Adipose tissue (tissue), 3 donors: ENCODE data around the gene SLC1A4. TPM values are rescaled to one million over a fixed set of nuclear protein-coding genes. Genes with fewer than 3 reads are reported as not detected.
"Not testable (repeated sequence)": the region's sequence is repeated elsewhere in the genome, so short reads cannot be mapped to it uniquely, and the experiment has no call there.

Experiments used
- H3K27ac ChIP-seq: one replicate; pipeline ENCODE4 v1.5.1; 2013; ENCODE audit warnings: low read depth, low read length
- WGBS, 3 donors: extraction: QIAGEN DNeasy Blood & Tissue Kit; methylation state at CpG; one replicate each; pipeline ENCODE4 v1.1.7; 2013; 5-methylcytosine and 5-hydroxymethylcytosine counted together
- polyA plus RNA-seq, 3 donors: library from polyadenylated mRNA; stranded (reverse); fragments of 200-250 nt; gene quantifications; one replicate each; pipeline ENCODE4 v1.2.3, GENCODE V29; 2013
- donor health status: healthy with polysubstance abuse.
- donor health status: Bipolar disorder and iron deficiency.
- donor health status: healthy.

The SLC1A4 gene
- polyA plus RNA-seq, 3 donors = 3.1 to 30.9 (median 3.3) TPM

DNA sequence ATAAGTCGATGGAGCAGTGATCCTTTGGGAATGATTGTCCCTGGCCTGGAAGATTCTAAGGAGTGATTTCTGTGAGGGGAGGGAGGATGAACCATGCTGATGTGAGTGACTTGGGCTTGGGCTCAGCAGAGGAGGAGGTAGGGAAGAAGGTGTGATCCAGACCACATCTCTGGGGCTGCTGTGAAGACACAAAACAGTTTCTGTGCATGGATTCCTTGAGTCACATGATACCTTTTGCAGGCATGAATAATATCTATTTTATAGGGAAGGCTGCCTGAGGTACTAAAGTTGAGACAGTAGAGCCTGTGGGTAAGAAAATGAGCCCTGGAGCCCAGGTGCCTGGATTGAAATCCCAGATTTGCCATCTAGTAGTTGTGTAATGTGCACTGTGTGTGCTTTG is 29.8 kb downstream of the SLC1A4 start:
- no peak overlapping the region for H3K27ac ChIP-seq
- 67 to 83% (median 83%) methylated on average over 1 of the region's 1 CpG for WGBS, 3 donors

DNA sequence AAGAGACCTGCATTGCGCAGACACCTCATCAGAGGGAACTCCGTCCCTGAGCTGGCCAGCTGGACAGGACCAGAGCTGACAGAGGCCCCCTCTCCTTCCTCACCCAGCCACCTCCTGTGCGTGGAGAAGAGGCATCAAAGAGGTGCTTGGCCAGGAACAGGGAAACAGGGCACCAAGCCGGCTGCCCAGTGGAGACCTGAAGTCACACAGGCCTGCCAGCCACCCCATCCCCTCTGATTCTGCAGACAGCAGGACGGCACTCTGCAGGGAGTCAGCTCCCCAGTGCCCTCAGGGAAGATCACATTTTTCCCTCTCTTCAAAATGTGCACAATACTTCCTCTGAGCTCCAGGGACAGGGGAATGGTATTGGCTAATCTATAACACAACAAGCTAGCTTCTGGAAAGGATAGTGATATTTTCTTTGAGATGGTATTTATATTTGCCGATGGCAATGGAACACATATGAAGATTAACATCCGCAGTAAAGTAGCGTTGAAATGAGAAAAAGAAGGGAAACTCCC is 30.5 kb downstream of the SLC1A4 start:
- 94 to 97% (median 95%) methylated on average over 8 of the region's 8 CpGs for WGBS, 3 donors
- no peak overlapping the region for H3K27ac ChIP-seq

DNA sequence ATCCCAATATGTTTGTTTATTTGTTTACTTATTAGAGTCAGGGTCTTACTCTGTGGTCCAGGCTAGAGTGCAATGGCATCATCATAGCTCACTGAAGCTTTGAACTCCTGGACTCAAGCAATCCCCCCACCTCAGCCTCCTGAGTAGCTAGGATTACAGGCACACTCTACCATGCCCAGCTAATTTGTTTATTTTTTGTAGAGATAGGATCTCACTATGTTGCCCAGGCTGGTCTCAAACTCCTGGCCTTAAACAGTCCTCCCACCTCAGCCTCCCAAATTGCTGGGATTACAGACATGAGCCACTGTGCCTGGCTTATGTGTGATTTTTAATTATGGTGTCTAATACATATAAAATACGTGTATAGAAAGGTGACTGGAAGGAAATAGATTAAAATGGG is 31.1 kb downstream of the SLC1A4 start:
- 92 to 97% (median 95%) methylated on average over 1 of the region's 1 CpG for WGBS, 3 donors
- H3K27ac ChIP-seq = not testable (repeated sequence)

DNA sequence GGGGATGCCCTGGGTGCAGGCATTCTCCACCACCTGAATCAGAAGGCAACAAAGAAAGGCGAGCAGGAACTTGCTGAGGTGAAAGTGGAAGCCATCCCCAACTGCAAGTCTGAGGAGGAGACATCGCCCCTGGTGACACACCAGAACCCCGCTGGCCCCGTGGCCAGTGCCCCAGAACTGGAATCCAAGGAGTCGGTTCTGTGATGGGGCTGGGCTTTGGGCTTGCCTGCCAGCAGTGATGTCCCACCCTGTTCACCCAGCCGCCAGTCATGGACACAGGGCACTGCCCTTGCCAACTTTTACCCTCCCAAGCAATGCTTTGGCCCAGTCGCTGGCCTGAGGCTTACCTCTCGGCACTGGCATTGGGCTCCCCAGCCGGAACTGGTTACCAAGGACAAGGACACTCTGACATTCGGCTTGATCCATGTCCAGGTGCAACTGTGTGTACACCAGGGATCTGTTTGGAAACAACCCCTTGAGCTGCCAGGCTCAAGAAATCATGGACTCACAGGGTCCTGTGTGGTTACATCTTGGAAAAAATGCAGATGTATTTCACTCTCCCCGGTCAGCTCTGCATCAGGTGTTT is 31.8 kb downstream of the SLC1A4 start:
- no peak overlapping the region for H3K27ac ChIP-seq
- whole genome bisulfite sequencing, 3 donors = 77 to 95% (median 94%) methylated on average over 11 of the region's 11 CpGs

DNA sequence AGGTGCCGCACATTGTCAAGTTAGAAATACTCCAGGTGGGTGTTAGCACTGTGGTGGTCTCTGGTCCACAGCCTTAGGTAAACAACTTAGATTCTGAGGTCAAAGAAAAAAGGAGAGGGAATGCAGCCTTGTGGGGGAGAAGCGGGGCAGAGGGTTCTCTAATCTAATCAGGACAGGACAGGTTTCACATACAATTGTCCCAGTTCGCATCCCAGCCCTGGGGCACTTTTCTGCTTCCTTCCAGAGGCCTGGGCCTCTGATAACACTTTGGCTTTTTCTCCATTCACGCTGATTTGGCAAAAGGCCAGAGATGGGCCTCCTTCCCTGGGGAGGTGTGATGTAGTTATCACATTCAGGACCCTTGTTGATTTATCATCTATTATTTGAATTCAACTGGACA is 32.5 kb downstream of the SLC1A4 start:
- no peak overlapping the region for H3K27ac ChIP-seq
- whole genome bisulfite sequencing, 3 donors = 69 to 77% (median 71%) methylated on average over 4 of the region's 4 CpGs

DNA sequence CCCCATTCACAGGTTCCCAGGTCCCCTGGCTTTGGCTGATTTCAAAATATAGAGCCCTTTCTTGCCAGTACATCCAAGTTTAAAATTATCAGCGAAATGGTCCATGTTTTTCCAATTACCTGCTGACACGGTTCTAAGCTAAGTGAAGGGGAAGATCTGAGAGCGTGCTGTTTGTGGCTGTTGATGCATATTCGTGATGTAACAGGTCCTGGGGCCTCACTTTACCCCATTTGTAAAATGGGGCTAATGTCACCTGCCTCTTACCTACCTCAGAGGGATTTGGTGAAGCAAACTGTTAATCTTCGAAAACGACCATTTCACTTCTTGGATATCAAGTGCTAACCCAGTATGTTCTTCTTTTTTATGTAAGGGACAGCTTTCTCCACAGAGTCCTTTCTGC is 33.0 kb downstream of the SLC1A4 start:
- H3K27ac ChIP-seq = no peak overlapping the region
- 94 to 95% (median 94%) methylated on average over 6 of the region's 6 CpGs for WGBS, 3 donors

DNA sequence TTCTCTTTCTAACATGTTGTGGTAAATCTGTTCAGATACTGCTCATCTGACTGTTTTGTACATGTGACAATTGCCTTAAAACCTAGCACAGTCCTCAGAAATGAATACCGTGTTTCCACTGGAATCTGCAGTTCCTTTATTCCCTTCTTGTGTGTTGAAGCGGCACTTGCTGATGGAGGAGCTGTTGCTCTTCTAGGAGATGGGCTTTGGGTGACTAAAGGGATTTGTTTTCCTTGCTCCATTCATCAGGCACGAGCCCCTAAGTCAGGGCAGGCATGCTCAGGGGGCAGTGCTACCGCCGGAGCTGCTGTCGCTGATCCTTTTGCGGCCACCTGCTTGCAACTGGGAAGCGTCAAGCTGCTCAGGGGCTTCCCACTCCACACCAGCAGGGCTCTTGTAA is 34.5 kb downstream of the SLC1A4 start:
- no peak overlapping the region for H3K27ac ChIP-seq
- WGBS, 3 donors = 89 to 96% (median 94%) methylated on average over 8 of the region's 8 CpGs

DNA sequence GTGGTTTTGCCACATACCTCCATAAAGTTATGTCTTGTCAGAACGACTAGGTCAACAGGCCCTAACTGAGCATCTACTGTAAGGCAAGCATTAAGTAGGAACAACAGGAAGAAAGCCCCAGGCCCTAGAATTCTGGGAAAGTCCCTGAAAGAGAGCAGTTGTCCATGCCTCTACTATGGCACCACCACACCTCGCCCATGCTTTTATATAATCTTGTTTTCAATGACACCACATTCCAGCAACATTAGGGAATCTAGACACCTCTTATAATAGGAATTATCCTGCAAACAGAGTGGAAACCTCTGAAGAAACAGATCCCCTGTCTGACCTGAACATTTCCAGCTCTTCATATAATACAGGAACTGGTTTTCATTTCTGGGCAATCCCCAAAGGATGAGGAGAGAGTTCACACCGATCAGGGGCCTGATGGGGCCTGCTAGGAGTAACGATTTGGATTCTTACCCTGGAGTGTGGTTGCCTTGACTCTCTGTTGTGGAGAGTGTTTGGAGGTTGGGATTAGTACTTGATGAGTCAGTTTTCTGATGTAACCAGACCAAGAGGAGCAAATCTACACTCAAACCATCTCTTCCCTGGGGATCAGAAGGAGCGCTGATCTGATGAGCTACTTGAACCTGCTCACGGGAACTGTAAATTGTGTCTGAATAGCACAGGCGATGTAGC is 35.1 kb downstream of the SLC1A4 start:
- WGBS, 3 donors = 81 to 82% (median 82%) methylated on average over 7 of the region's 7 CpGs

DNA sequence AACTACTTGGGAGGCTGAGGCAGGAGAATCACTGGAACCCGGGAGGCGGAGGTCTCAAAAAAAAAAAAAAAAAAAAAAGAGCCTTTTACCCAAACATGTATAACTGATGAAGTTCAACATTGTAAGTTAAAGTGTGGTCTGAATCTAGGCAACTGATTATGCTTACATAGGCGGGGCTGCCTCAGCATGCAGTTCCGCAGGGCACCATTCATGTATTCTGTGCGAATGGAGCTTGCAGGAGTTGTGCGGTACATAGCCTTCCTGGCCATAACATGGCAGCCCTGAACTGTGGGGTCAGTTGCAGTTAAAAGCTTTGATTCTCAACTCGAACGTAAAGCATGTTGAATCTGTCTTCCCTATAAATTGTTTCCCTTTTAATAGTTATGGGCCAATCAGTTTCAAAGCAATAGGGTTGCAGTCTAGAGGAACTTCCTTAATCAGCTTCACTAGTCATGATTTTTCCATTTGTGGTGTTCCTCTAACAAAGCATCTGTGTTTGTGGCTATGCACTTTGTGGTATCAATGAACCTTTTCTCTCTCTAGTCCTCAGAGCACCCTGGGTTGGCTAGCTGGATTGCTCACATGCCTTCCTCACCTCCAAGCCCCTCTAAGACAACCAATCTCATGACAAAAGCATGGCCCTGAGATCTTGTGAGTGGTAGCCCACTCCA is 36.4 kb downstream of the SLC1A4 start:
- no peak overlapping the region for H3K27ac ChIP-seq
- WGBS, 3 donors = 82 to 94% (median 82%) methylated on average over 8 of the region's 8 CpGs

More for the DNA sequence above, 35.1 kb downstream of the SLC1A4 start:
- H3K27ac ChIP-seq = no peak overlapping the region

DNA sequence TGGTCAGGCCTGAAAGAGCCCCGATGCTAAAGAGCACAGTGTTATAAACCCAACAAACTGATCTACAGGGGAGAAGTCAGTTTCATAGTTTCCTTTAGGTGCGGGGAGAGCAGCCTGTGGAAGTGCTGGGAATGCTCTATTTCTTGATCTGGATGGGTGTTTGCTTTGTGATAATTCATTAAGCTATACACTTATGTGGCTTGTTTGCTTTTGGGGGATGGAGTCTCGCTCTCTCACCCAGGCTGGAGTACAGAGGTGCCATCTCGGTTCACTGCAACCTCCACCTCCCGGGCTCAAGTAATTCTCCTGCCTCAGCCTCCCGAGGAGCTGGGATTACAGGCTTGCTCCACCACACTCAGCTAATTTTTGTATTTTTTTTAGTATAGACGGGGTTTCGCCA is 37.0 kb downstream of the SLC1A4 start:
- 93 to 96% (median 95%) methylated on average over 8 of the region's 8 CpGs for WGBS, 3 donors
- H3K27ac ChIP-seq = no peak overlapping the region

DNA sequence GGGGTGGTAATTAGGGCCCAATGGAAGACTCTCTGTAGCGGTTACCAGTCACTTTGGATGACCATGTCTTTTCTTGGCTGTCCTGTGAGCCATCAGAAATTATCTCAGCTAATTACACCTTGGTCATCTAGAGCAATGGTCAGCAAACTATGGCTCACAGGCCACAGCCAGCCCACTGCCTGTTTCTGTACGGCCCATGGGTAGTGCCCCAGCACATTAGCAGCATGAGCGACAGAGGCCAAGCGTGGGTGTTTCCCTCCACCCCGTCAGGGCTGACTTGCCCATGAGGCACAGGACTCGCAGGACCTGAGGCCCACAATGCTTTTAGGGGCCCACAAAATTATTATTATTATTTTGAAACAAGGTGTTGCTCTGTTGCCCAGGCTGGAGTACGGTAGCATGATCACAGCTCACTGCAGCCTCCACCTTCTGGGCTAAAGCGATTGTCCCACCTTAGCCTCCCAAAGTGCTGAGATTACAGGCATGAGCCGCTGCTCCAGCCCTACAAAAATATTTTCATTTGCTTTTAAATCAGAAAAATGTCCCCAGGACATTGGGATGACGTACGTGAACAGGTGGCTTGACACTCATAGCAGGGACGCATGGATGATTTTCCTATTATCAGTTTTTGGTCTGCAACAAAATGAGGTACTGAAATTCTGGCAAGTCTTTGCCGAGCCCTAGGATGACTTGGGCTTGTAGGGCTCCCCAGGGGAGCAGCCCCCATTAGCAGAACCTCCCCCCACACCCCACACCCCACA is 37.7 kb downstream of the SLC1A4 start:
- 94 to 95% (median 95%) methylated on average over 13 of the region's 13 CpGs for WGBS, 3 donors
- H3K27ac ChIP-seq = no peak overlapping the region

DNA sequence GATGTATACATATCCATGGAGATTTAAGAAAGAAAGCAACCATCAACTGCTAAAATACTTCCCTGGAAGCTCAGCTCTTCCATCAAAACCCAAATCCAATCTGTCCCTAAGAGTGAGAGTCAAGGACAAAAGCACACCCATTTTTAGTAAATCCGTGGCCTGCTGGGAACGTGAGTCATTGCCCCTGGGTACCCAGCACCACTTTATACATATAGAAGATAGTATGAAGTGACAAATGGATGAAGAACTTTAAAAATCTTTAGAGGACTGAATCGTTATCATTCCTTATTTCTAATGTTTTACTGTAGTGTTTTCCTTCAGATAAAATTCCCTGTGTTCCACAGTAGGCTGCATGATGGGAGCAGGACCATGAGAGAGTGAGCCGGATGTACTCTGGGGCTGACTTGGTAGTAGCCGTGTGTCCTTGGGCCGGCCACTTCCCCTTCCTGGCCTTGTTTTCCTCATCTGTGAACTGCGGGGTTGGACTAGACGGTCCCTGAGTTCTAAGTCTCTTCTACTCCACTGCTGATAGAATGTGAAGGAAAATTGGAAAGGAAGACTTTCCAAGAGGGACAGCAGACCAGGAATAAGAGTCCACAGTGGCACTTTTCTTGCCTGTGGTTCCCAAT is 38.5 kb downstream of the SLC1A4 start:
- H3K27ac ChIP-seq = no peak overlapping the region
- 59 to 78% (median 71%) methylated on average over 8 of the region's 8 CpGs for WGBS, 3 donors

DNA sequence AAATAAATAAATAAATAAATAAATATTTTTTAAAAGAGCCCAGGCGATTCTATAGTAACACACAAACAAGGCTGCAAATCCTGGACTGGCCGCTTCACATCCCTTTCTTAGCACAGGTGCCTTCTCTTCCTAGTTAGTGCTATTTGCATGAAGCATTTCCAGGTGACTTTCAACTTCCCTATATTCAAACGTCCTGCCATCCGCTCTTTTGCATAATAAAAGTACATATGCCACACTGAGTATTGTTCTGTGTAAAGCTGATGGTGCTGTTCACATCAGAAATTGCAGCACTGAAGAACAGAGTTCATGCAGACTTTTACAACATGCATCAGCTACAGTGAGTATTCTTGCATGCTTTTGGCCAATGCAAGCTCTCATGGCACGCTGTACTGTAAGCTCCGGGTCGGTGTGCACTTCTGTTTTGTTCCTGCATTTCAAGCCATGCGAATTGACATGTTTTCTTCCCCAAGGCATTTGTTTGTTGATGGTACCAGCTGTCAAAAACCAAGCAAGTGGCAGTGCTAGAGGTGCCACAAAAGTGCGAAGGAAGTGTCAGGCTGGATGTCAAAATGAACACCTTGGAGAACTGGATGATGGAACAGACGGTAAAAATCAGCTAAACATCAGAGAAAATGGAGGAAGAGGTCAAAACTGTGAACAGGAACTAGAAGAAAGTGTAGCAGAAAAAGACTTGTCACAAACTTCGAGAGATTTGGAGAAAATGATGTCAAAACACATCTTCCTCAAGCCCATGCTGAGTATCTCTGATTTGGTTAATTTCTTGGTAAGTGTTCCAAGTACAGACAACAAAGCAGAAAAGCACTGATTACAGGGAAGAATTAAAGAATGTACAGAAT is 41.5 kb downstream of the SLC1A4 start:
- 77 to 83% (median 78%) methylated on average over 11 of the region's 11 CpGs for WGBS, 3 donors
- H3K27ac ChIP-seq = no peak overlapping the region

DNA sequence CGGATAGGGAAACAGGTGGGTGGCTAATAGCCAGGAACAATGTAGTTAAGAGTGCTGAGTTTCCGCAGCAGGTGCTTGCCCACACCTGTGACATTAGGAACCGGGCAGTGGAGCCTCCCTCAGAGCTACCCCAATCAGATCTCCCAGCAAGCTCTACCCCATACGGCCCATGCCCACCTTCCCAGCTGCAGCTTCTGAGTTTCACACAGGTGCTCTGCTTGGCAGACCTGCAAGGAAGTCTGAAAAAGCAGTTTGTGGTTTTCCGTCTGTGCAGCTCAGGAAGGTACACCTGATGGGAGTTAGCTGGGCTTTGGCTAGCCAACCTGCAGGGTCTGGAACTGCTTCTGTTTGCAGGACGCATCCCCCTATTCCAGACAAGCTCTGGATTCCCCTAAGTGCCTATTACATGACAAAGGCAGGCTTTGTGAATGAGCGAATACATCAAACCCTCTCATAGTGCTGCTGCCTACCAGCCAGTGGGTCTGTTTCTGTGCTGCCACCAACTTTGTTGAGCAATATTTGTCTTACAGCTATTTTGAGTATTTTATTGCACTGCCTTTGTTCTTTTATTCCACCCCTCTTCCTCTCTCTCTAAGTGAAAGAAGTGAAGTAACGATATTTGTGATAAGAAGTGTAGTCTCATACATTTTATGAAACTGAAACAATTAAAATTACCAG is 42.3 kb downstream of the SLC1A4 start:
- 25 to 50% (median 44%) methylated on average over 8 of the region's 8 CpGs for WGBS, 3 donors
- H3K27ac ChIP-seq = no peak overlapping the region

DNA sequence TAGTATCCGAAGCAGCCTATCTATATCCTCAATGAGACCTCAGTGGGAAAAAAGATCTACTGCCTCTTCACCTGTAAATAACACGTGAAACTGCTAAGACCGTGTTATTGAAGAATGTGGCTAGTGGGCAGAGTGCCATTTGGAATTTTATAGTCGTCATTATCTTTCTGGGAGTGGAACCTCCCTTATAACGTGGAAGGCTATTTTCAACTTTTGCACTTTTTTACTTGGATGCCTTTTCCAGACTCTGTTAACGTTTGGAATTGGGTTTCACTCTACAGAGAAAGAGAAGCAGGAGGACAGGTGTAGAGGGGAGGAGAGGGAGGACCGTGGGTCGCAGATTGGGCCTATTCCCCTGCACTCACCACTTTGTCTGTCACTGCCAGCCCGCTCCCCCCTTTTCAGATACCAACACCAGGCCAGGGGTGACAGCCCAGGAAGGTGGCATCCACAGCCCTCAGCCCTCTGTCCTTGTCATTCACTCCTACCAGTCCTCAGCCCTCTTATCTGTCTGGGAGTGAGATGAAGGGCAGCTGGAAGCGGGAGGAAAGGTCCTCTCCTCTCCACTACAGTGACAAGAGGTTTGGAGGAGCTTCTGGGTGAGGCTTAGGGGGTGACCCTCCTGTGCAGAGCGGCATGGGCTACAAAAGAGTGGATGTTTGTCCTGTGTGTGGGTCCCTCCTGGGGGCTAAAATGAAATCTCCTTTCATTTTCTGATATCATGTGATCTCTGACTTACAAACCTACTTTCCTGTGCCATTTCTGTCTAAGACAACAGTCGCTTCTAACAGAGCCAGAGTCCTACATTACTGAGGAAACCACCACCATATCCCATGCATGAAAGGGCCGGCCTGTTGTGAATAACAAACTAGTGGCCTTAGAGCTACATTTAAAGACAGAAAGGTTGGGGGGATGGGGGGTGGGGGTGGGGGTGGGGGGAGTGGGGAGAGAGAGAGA is 43.1 kb downstream of the SLC1A4 start:
- WGBS, 3 donors = 53 to 54% (median 54%) methylated on average over 13 of the region's 13 CpGs

DNA sequence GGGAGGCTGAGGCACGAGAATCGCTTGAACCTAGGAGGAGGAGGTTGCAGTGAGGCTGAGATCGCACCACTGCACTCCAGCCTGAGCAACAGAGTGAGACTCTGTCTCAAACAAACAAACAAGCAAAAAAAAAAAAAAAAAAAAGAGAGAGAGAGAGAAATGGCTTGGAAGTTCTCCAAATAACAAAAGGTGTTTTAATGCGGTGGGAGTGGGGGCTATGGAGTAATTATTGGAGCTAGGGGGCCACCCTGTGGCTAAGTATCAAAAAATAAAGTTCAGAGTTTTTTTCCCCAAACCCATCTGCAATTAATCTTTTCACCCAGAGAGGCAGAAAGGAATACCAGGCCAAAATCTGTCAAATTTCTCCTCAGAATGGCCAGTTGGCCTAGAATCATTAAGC is 44.0 kb downstream of the SLC1A4 start:
- 83 to 93% (median 84%) methylated on average over 4 of the region's 4 CpGs for WGBS, 3 donors
- H3K27ac ChIP-seq = no peak overlapping the region

More for the DNA sequence above, 43.1 kb downstream of the SLC1A4 start:
- H3K27ac ChIP-seq = no peak overlapping the region
